ENCODE results near the gene CCDC134. TPM values are rescaled to one million over a fixed set of nuclear protein-coding genes. Genes with fewer than 3 reads are reported as not detected.

CCDC134 gene
- total and polyA plus RNA-seq, 9 of the 15 experiments (the other 6 are each of a cell fraction or from before 2014, with no cell fraction given), result 0.56 to 11.9 (median 5.3) TPM

DNA sequence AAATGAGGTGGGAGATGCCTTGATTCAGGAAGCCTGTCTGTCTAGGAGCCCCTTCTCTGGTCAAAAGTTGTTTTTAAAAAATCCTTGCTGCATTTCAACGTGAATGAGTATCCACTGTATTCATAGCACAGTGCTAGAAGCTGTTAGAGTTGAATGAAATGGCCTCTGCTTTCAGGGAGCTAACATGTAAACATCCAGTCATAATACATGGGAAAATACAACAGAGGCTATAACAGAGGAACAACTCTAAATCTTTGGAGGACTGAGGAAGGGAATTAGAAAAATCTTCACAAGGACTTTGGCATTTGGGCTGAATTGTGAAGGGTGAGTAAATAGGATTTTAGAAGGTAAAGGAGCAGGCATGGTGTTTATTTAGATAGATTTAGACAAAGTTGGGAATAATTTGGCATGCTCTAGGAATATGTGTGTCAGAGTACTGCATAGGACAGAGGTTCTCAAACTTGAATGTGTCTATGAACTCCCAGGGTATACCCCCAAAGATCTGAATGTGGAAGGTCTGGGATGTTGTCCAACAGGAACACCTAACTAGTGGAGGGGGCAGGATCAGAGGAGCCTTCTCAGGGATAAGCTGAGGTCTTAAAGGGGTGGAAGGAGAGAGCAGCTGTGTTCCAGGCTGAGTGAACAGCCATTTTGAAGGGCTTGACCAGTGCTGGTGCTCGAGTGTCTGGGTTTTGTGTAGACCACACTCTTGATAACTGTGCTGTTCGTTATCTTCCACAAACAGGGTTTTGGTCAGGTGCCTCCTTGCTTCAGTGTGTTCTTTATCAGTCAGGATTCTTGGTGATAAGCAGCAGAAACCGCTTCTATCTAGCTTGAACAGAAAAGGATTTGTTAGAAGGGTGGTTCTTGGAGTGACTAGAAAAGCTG is 45.1 kb downstream of the CCDC134 start (continued):
- TF ChIP-seq SIX5 (IDR thresholded peaks at IDR 0.05; ENCODE audit: borderline replicate concordance in 1 of 2, insufficient read depth in 1 of 2, low read depth in 1 of 2, low read length in 2 of 2) (no peak), HNRNPL (IDR thresholded peaks at IDR 0.05; ENCODE audit: low read depth, low read length) (no peak), POLR2AphosphoS5 (IDR thresholded peaks at IDR 0.05; ENCODE audit: control insufficient read depth, insufficient read depth, low read depth, low read length) (peak; percentile 93), ZC3H11A (IDR thresholded peaks at IDR 0.05; ENCODE audit: low read depth, low read length) (no peak), ATF7 (IDR thresholded peaks at IDR 0.05) (peak; percentile 51; the same call in 1 of the 2 replicates), ZNF586 (CRISPR knock-in tag; conservative IDR thresholded peaks at IDR 0.05) (no peak), CBFA2T2 (conservative IDR thresholded peaks at IDR 0.05) (peak; percentile 97), ZNF232 (CRISPR knock-in tag; IDR thresholded peaks at IDR 0.05) (no peak), ZKSCAN3 (CRISPR knock-in tag; IDR thresholded peaks at IDR 0.05) (no peak)
- TF ChIP-seq, protein P1, sequence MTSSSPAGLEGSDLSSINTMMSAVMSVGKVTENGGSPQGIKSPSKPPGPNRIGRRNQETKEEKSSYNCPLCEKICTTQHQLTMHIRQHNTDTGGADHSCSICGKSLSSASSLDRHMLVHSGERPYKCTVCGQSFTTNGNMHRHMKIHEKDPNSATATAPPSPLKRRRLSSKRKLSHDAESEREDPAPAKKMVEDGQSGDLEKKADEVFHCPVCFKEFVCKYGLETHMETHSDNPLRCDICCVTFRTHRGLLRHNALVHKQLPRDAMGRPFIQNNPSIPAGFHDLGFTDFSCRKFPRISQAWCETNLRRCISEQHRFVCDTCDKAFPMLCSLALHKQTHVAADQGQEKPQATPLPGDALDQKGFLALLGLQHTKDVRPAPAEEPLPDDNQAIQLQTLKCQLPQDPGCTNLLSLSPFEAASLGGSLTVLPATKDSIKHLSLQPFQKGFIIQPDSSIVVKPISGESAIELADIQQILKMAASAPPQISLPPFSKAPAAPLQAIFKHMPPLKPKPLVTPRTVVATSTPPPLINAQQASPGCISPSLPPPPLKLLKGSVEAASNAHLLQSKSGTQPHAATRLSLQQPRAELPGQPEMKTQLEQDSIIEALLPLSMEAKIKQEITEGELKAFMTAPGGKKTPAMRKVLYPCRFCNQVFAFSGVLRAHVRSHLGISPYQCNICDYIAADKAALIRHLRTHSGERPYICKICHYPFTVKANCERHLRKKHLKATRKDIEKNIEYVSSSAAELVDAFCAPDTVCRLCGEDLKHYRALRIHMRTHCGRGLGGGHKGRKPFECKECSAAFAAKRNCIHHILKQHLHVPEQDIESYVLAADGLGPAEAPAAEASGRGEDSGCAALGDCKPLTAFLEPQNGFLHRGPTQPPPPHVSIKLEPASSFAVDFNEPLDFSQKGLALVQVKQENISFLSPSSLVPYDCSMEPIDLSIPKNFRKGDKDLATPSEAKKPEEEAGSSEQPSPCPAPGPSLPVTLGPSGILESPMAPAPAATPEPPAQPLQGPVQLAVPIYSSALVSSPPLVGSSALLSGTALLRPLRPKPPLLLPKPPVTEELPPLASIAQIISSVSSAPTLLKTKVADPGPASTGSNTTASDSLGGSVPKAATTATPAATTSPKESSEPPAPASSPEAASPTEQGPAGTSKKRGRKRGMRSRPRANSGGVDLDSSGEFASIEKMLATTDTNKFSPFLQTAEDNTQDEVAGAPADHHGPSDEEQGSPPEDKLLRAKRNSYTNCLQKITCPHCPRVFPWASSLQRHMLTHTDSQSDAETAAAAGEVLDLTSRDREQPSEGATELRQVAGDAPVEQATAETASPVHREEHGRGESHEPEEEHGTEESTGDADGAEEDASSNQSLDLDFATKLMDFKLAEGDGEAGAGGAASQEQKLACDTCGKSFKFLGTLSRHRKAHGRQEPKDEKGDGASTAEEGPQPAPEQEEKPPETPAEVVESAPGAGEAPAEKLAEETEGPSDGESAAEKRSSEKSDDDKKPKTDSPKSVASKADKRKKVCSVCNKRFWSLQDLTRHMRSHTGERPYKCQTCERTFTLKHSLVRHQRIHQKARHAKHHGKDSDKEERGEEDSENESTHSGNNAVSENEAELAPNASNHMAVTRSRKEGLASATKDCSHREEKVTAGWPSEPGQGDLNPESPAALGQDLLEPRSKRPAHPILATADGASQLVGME (CRISPR knock-in tag; IDR thresholded peaks at IDR 0.05), result no peak
- TF ChIP-seq, protein P2, sequence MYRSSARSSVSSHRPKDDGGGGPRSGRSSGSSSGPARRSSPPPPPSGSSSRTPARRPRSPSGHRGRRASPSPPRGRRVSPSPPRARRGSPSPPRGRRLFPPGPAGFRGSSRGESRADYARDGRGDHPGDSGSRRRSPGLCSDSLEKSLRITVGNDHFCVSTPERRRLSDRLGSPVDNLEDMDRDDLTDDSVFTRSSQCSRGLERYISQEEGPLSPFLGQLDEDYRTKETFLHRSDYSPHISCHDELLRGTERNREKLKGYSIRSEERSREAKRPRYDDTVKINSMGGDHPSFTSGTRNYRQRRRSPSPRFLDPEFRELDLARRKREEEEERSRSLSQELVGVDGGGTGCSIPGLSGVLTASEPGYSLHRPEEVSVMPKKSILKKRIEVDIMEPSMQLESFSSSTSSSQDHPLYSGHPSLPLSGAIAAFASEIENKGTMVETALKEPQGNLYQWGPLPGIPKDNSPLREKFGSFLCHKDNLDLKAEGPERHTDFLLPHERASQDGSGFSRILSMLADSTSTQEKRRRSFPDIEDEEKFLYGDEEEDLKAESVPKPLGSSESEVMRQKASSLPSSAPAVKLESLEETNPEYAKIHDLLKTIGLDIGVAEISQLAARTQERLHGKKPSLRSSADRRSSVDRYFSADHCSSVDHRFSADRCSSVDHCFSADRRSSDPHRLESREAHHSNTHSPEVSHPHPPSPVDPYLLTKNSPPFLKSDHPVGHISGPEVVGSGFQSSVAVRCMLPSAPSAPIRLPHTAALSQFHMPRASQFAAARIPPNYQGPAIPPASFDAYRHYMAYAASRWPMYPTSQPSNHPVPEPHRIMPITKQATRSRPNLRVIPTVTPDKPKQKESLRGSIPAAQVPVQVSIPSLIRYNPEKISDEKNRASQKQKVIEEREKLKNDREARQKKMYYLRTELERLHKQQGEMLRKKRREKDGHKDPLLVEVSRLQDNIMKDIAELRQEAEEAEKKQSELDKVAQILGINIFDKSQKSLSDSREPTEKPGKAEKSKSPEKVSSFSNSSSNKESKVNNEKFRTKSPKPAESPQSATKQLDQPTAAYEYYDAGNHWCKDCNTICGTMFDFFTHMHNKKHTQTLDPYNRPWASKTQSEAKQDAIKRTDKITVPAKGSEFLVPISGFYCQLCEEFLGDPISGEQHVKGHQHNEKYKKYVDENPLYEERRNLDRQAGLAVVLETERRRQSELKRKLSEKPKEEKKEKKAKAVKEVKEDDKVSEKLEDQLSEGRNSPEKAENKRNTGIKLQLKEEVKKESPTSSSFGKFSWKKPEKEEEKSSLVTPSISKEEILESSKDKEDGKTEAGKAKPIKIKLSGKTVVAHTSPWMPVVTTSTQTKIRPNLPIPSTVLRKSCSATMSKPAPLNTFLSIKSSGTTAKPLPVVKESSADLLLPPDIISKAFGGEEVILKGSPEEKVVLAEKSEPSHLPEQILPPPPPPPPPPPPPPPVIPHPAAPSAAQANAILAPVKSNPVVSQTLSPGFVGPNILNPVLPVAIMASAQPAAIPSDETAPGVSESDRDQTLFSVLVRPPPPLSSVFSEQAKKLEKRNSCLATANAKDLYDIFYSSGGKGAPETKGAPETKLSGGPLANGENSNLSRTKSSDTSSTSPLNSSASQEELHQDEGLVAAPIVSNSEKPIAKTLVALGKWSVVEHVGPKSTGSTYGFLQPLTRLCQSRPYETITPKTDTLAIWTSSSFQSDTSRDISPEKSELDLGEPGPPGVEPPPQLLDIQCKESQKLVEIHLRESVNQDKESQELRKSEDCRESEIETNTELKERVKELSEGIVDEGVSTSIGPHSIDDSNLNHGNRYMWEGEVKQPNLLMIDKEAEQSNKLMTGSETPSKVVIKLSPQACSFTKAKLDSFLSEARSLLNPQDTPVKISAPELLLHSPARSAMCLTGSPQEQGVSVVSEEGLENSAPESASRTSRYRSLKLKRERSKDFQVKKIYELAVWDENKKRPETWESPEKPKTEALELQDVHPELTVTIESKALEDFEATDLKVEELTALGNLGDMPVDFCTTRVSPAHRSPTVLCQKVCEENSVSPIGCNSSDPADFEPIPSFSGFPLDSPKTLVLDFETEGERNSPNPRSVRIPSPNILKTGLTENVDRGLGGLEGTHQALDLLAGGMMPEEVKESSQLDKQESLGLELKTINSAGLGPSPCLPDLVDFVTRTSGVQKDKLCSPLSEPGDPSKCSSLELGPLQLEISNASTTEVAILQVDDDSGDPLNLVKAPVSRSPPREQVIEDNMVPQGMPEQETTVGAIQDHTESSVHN (IDR thresholded peaks at IDR 0.05; ENCODE audit: borderline replicate concordance in 1 of 2, low read depth in 1 of 2), result no peak; a peak in 1 of 4 replicates

Measured in K562 (cell line).